ENCODE data around the gene MVD.

MVD gene

DNA sequence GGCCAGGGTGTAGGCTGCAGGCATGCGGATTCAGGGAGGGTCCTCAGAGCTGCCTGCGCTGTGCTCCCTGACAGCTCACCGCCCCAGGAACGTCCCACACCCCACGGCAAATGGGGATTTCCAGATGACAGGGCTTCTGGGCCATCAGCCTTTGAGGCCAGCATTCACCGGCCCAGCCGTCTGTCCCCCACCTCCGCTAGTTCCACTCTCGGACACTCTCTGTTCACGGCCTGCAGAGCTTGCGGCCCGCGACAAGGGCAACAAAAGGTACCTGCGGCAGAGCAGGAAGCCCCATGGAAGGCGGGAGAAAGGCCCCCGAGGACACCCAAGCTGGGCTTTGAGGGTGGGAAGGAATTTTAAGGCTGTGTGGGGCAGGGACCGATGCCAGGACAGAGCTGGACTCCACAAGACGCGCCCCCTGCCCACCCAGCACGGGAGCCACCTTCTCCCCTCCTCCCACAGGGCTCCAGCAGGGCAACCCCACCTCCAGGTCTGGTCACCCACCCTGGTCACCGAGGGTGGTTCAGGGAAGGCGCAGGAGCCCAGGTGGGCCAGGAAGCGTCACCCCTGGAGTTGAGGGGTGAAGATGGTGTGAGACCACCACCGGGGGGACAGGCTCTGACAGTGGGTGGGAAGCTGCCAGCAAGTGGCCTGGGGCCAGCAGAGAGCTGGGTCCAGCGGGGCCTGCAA, 6.5 kb downstream of the MVD start:
- FAIRE-seq = no peak
- DNase-seq (ENCODE audit: low spot score) = no peak

DNA sequence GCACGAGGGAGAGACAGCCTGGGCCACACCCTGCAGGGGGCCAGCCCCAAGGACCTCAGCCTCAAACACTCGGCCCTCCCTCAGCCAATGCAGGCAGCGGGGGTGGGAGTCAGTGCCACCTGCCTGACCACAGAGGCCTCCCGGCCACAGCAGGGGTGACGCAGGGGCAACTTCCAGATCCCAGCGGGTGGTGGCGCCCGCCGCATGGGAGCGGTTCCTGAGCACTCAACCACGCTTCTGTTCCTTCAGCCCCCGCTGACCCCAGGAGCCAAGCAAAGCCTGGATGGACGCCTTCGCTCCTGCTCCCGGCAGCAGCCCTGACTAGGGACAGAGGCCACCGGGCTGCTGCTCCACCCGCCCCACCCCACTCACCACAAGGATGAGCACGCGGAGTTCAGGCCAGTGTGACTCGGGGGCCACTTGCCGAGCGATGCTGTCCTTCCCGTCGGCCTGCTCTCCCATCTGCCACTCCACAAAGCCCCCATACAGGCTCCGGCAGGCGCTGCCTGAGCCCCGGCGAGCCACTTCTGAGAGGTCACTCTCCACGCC, 7.1 kb downstream of the MVD start:
- FAIRE-seq (no peak), DNase-seq (ENCODE audit: low spot score) (no peak)

GRCh38 chr16:88655053-88655732, 7.7 kb downstream of the MVD start:
- DNase-seq (ENCODE audit: low spot score) = no peak
- FAIRE-seq = no peak

- no peak for FAIRE-seq
- DNase-seq (ENCODE audit: low spot score) = no peak
Measured at GRCh38 chr16:88654363-88655052, 8.4 kb downstream of the MVD start.

GRCh38 chr16:88653596-88654362, 9.1 kb downstream of the MVD start:
- FAIRE-seq = no peak
- DNase-seq (ENCODE audit: low spot score) = no peak

GRCh38 chr16:88653101-88653500, 9.8 kb downstream of the MVD start:
- no peak for FAIRE-seq
- DNase-seq (ENCODE audit: low spot score) = no peak

DNA sequence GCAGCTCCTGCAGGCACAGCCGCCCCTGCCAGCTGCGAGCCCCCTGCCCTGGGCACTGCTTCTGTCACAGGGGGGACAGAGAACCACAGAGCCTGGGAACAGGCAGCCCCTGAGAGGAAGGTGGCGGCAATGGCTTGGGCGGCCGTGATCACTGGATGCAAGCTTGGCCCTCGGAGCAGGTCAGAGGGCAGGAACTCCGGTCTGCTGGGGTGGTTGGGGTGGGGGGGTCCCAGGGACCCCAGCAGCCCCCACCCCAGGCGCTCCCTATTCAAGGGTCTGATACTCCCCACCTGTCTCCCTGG, 10.2 kb downstream of the MVD start:
- FAIRE-seq (no peak), DNase-seq (ENCODE audit: low spot score) (no peak)

DNA sequence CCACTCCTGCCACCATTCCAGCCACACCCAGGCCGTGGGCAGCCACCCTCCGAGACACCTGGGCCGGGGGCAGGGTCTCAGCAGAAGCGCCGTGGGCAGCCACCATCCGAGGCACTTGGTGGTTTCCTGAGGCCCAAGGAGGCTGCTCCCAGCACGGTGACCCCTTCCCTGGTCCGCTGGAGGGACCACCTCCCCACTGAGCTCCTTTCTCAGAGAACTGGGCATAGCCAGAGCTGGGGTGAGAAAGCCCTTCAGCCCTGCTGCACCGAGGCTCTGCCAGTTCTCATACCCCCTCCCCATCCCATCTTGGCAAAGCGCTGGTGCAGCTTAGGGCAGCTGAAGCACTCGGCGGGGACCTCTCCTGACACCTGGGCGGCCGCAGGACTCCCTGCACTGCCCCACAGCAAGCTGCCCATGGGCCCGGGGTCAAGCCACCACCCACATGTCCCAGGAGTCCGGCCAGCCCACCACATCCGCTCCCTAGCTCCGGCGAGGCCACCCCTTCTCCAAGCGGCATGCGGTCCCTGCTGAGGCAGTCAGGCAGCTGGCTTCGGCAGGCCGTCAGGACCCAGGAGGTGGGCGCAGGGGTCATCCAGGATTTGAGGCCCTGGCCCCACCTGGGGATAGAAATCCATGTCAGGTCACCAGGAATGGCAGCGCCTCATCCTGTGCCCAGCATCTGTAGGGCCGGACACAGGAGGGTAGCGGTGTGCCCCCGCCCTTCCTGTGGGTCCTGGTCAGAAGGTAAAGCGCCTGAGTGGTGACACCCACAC, 10.7 kb downstream of the MVD start:
- FAIRE-seq (no peak), DNase-seq (ENCODE audit: low spot score) (no peak)

- FAIRE-seq = no peak
- DNase-seq (ENCODE audit: low spot score) = no peak
Measured at GRCh38 chr16:88651276-88651988, 11.5 kb downstream of the MVD start.

- FAIRE-seq = no peak
- DNase-seq (ENCODE audit: low spot score) = no peak
Measured at GRCh38 chr16:88650749-88651275, 12.1 kb downstream of the MVD start, which contains the start of gene CYBA. CYBA (minus strand) TSS chr16:88651053; CDS start chr16:88651013, 40 bp downstream.

- FAIRE-seq (no peak), DNase-seq (ENCODE audit: low spot score) (no peak)
Measured at GRCh38 chr16:88649924-88650748, 12.8 kb downstream of the MVD start.

DNA sequence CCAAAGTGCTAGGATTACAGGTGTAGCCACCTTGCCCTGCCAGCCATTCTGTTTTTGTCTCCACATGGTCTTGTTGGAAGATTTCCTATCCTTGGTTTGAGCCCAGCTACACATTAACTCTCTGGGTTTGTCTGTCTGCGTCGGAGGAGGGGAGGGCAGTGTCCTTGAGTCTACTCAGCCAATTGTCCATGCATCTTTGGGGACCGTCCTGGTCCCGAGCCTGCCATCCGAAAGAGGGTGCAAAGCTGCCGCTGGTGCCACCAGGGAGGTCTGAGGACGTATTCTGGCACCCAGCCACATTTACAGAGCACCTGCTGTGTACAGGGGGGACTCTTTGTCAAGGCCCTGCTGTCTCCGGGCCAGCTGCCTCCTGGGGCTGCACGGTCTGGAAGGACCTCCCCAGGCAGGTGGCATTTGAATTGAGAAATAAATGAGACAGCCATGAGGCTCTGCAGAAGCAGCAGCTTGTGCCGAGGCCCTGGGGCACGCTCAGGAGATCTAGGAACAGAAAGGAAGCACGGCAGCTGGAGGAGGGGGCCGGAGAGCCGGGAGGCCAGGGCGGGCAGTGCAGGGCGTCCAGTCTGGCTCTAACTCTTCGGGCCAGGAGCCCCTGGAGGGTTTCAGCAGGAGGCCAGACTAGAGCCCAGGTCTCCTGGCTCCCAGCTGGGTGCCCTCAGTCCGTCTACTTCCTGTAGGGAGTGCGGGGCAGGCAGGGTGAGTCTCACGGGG, 13.5 kb downstream of the MVD start:
- no peak for DNase-seq (ENCODE audit: low spot score)
- FAIRE-seq = no peak

DNA sequence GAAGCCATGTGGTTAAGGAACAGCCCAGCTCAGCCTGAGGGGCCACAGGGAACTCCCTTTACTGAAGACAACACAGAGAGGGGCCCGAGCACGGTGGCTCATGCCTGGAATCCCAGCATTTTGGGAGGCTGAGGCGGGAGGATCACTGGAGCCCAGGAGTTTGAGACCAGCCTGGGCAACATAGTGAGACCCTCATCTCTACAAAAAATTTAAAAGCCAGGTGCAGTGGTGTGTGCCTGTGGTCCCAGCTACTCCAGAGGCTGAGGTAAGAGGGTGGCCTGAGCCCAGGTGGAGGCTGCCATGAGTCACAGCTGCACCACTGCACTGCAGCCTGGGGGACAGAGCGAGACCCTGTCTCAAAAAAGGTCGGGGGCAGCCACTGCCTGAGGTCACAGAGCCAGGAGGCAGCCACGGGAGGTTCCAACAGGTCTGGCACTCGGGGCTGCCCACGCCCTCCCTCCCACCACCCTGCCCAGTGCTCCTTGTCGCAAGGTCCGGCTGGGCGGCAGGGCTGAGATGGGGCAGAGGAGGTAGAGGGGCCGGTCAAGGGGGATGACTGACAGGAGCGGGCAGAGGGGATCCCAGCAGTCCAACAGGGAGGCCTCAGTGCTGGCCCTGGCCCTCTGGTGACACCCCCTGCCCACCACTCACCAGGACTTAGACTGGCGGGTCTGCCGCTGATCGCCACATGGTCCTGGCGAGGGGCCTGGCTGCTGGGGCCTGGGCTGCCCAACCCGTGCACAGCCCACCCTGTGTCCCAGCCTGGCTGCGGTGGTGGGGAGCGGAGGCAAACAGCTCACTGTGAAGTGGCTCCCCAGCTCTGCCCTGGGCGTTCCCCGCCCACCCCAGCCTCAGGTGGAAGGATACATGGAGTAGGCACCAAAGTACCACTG, 15.5 kb downstream of the MVD start:
- FAIRE-seq (no peak), DNase-seq (ENCODE audit: low spot score) (no peak)

DNA sequence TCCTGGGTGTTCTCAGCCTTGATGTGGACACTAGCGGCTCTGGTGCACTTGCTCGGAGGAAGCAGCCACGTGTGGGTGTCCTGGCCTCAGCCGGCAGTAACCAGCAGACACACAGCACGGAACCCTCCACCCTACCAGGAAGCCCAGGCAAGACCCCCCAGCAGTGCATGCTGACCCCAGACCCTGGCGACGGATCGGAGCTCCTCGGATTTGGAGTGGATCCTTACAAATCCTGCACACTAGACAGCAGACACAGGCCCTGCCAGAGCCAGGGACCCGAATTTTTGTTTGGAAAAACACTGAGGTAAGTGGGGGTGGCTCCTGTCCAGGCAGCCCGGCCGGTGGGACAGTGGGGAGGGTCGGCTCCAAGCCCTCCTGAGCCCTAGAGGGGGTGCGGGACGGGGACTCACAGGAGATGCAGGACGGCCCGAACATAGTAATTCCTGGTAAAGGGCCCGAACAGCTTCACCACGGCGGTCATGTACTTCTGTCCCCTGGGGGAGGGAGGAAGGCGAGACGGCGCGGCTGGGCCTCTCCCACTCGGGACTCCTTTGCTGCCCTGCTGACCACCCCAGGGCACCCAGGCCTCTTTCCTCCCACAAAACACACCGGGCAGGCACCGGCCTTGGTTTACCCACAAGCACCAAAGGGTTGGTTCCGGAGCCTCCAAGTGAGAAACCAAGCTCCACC, 16.4 kb downstream of the MVD start:
- FAIRE-seq (no peak), DNase-seq (ENCODE audit: low spot score) (no peak)

GRCh38 chr16:88645941-88646340, 16.9 kb downstream of the MVD start:
- FAIRE-seq (no peak), DNase-seq (ENCODE audit: low spot score) (no peak)

GRCh38 chr16:88645455-88645854, 17.4 kb downstream of the MVD start:
- no peak for DNase-seq (ENCODE audit: low spot score)
- FAIRE-seq = no peak

DNA sequence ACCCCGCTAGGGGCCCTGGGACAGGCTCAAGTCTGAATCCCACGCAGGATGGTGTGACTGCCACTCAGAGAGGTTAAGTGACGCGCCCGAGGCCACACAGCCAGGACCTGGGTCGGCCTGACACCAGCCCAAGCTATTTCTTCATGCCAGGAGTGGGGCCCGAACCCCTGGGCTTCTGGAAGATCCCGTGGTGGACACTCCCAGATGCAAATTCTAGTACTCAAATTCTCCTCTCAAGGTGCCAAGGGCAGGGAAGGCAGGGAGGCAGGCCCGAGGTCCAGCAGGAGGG, 19.3 kb downstream of the MVD start:
- FAIRE-seq (no peak), DNase-seq (ENCODE audit: low spot score) (no peak)
